NB4 (cell line): Measurements from ENCODE around the gene RPS19BP1.

Experiments
- MYC ChIP-seq: IDR thresholded peaks from 2 replicates; pipeline ENCODE4 v1.6.1; 2011; ENCODE audit warnings: low read depth, low read length
- POLR2A ChIP-seq: IDR thresholded peaks from 2 replicates; pipeline ENCODE4 v1.6.1; 2011; ENCODE audit warnings: mild to moderate bottlenecking; ENCODE audit not compliant: insufficient read length; ENCODE audit errors: extremely low read depth
- TF ChIP-seq, protein P1 (sequence below): IDR thresholded peaks from one replicate; pipeline ENCODE4 v1.5.1; 2012; ENCODE audit warnings: low read depth, low read length
- TF ChIP-seq, protein P2 (sequence below): IDR thresholded peaks from 2 replicates; pipeline ENCODE4 v1.6.1; 2011; ENCODE audit warnings: low read depth, low read length

DNA sequence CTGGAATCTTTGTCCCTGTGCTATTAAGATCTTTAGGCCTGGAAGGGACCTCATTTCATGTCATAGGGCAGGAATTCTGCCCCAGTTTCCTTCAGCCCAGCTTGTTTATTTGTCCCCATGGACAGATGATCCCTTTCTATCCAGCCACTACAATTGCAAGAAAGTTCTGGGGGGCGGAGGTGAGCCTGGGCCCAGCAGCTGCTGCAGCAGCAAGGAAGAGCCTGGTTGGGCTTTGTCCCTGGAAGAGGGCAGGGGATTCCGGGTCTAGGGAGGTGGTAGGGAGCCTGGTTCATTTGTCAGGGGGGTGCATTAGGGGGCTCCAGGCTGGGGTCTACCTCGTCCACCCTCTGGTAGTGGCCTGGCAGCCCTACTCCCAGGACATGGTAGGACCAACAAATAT, 21.6 kb upstream of the RPS19BP1 start:
- TF ChIP-seq POLR2A (no peak), MYC (no peak)
- TF ChIP-seq, protein P1, sequence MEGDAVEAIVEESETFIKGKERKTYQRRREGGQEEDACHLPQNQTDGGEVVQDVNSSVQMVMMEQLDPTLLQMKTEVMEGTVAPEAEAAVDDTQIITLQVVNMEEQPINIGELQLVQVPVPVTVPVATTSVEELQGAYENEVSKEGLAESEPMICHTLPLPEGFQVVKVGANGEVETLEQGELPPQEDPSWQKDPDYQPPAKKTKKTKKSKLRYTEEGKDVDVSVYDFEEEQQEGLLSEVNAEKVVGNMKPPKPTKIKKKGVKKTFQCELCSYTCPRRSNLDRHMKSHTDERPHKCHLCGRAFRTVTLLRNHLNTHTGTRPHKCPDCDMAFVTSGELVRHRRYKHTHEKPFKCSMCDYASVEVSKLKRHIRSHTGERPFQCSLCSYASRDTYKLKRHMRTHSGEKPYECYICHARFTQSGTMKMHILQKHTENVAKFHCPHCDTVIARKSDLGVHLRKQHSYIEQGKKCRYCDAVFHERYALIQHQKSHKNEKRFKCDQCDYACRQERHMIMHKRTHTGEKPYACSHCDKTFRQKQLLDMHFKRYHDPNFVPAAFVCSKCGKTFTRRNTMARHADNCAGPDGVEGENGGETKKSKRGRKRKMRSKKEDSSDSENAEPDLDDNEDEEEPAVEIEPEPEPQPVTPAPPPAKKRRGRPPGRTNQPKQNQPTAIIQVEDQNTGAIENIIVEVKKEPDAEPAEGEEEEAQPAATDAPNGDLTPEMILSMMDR = no peak
- TF ChIP-seq, protein P2, sequence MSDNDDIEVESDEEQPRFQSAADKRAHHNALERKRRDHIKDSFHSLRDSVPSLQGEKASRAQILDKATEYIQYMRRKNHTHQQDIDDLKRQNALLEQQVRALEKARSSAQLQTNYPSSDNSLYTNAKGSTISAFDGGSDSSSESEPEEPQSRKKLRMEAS = no peak
